ENCODE data around the gene NSD1.

GRCh38 chr5:177093803-177094202, 39.8 kb upstream of the NSD1 start:
- TF ChIP-seq EZH2 (IDR thresholded peaks at IDR 0.05; ENCODE audit: borderline replicate concordance) (no peak), CTCF (IDR thresholded peaks at IDR 0.05; ENCODE audit: poor library complexity) (no peak)
